Activated CD4-positive, alpha-beta memory T cell treated with anti-CD3 and anti-CD28 coated beads for 36 hours (primary cell): Measurements from ENCODE around the gene SNPH. TPM values are rescaled to one million over a fixed set of nuclear protein-coding genes. Genes with fewer than 3 reads are reported as not detected.
"Not testable (repeated sequence)": the region's sequence is repeated elsewhere in the genome, so short reads cannot be mapped to it uniquely, and the experiment has no call there.

Experiments used
- CTCF ChIA-PET: fragments of 350-600 bp; sonication (Branson Sonifier 250); formaldehyde crosslinking; loops from one replicate; lab custom pipeline; 2021; ENCODE audit warnings: antibody characterized with exemption, inconsistent platforms; lab: Charles Lee
- POLR2A ChIA-PET: fragments of 350-600 bp; sonication (Branson Sonifier 250); formaldehyde crosslinking; loops from one replicate; lab custom pipeline; 2021; ENCODE audit warnings: antibody characterized with exemption; lab: Charles Lee
- DNase-seq: peaks from one replicate; pipeline ENCODE4 v3.0.0-alpha.2; 2020
- H3K27ac Mint-ChIP-seq: one replicate; pipeline ENCODE4 v1.8.0; 2021; ENCODE audit warnings: mixed read lengths
- H3K27me3 Mint-ChIP-seq: one replicate; pipeline ENCODE4 v1.8.0; 2021; ENCODE audit warnings: mixed read lengths
- H3K36me3 Mint-ChIP-seq: one replicate; pipeline ENCODE4 v1.8.0; 2021; ENCODE audit warnings: mixed read lengths
- H3K4me1 Mint-ChIP-seq: one replicate; pipeline ENCODE4 v1.8.0; 2021; ENCODE audit warnings: low read depth, mixed read lengths
- H3K4me3 Mint-ChIP-seq: one replicate; pipeline ENCODE4 v1.8.0; 2021; ENCODE audit warnings: mild to moderate bottlenecking, mixed read lengths
- H3K9me3 Mint-ChIP-seq: one replicate; pipeline ENCODE4 v1.8.0; 2021; ENCODE audit warnings: mixed read lengths
- intact Hi-C: fragments of 100-400 bp; cut with micrococcal nuclease; formaldehyde crosslinking; loops from one replicate; pipeline ENCODE4 v1.15.1; 2023
- total RNA-seq, 2 experiments: library from RNA; stranded (reverse); gene quantifications; one replicate each; pipeline ENCODE4 v1.2.3, GENCODE V29; 2021

The SNPH gene
- total RNA-seq, 2 experiments from 2014 or later = 3.4 to 4.3 TPM

- Mint-ChIP-seq H3K27me3 (peaks cover 9% of the 10 kb centered on the region), H3K9me3 (no peaks in the 10 kb centered on the region), H3K36me3 (no peaks in the 10 kb centered on the region), H3K27ac (no peak overlapping the region), H3K4me1 (no peaks in the 10 kb centered on the region), H3K4me3 (no peak overlapping the region)
- intact Hi-C loops = no loop called here
- ChIA-PET CTCF (interaction anchor here (1.3 kb wide), 1 partner anchor 195 kb away, joined by 3 read pairs; no protein-coding TSS in a partner anchor), POLR2A (no interaction called here)
- no peak for DNase-seq
These were observed 24.6 kb upstream of the SNPH start for GRCh38 chr20:1241456-1241855.

- H3K36me3 Mint-ChIP-seq = no peaks in the 10 kb centered on the region
- no peak overlapping the region for H3K4me3 Mint-ChIP-seq
- intact Hi-C loops = no loop called here
- no peaks in the 10 kb centered on the region for H3K4me1 Mint-ChIP-seq
- H3K27me3 Mint-ChIP-seq = peaks cover 9% of the 10 kb centered on the region
- CTCF ChIA-PET = interaction anchor here (1.0 to 1.3 kb wide), 2 partner anchors 14 to 195 kb away, joined by 3 read pairs; no protein-coding TSS in a partner anchor
- POLR2A ChIA-PET = no interaction called here
- no peak for DNase-seq
- H3K9me3 Mint-ChIP-seq = no peaks in the 10 kb centered on the region
- no peak overlapping the region for H3K27ac Mint-ChIP-seq
These were observed 24.0 kb upstream of the SNPH start for GRCh38 chr20:1242099-1242498.

- intact Hi-C loops = no loop called here
- H3K9me3 Mint-ChIP-seq = no peaks in the 10 kb centered on the region
- CTCF ChIA-PET = interaction anchor here (1.0 kb wide), 1 partner anchor 15 kb away, joined by 3 read pairs; no protein-coding TSS in a partner anchor
These were observed 23.6 kb upstream of the SNPH start for GRCh38 chr20:1242530-1242929.

GRCh38 chr20:1245578-1245977 is 20.5 kb upstream of the SNPH start:
- intact Hi-C loops = no loop called here
- H3K36me3 Mint-ChIP-seq = no peaks in the 10 kb centered on the region
- no peaks in the 10 kb centered on the region for H3K4me1 Mint-ChIP-seq
- ChIA-PET POLR2A (no interaction called here), CTCF (no interaction called here)
- no peak overlapping the region for H3K4me3 Mint-ChIP-seq
- no peak for DNase-seq
- H3K9me3 Mint-ChIP-seq = peaks cover 2% of the 10 kb centered on the region
- H3K27me3 Mint-ChIP-seq = peaks cover 3% of the 10 kb centered on the region
- H3K27ac Mint-ChIP-seq = no peak overlapping the region

More at GRCh38 chr20:1242530-1242929, 23.6 kb upstream of the SNPH start:
- no peaks in the 10 kb centered on the region for H3K4me1 Mint-ChIP-seq
- peaks cover 9% of the 10 kb centered on the region for H3K27me3 Mint-ChIP-seq
- DNase-seq = no peak
- H3K27ac Mint-ChIP-seq = no peak overlapping the region
- H3K36me3 Mint-ChIP-seq = no peaks in the 10 kb centered on the region
- H3K4me3 Mint-ChIP-seq = no peak overlapping the region
- POLR2A ChIA-PET = no interaction called here

- ChIA-PET CTCF (no interaction called here), POLR2A (no interaction called here)
- peaks cover 2% of the 10 kb centered on the region for H3K27me3 Mint-ChIP-seq
- H3K4me1 Mint-ChIP-seq = peaks cover 6% of the 10 kb centered on the region
- intact Hi-C loops = loop anchor here (2.0 kb wide), 1 partner anchor 19 kb away; the partner anchor contains the start of gene SNPH
- H3K36me3 Mint-ChIP-seq = no peaks in the 10 kb centered on the region
- H3K4me3 Mint-ChIP-seq = no peak overlapping the region
- no peak for DNase-seq
- no peak overlapping the region for H3K27ac Mint-ChIP-seq
- H3K9me3 Mint-ChIP-seq = peaks cover 2% of the 10 kb centered on the region
These were observed 18.4 kb upstream of the SNPH start for GRCh38 chr20:1247689-1248088.

GRCh38 chr20:1250282-1250681 is 15.8 kb upstream of the SNPH start:
- intact Hi-C loops, DNase-seq, H3K27me3 Mint-ChIP-seq, H3K36me3 Mint-ChIP-seq, H3K4me3 Mint-ChIP-seq, H3K9me3 Mint-ChIP-seq, H3K27ac Mint-ChIP-seq, POLR2A ChIA-PET, H3K4me1 Mint-ChIP-seq, CTCF ChIA-PET: not testable (repeated sequence)

GRCh38 chr20:1252416-1252815 is 13.7 kb upstream of the SNPH start:
- Mint-ChIP-seq H3K9me3 (peaks cover 2% of the 10 kb centered on the region), H3K27ac (no peak overlapping the region), H3K4me1 (peaks cover 8% of the 10 kb centered on the region), H3K36me3 (no peaks in the 10 kb centered on the region), H3K27me3 (peaks cover 3% of the 10 kb centered on the region), H3K4me3 (no peak overlapping the region)
- intact Hi-C loops = no loop called here
- ChIA-PET POLR2A (no interaction called here), CTCF (no interaction called here)
- no peak for DNase-seq

- H3K4me3 Mint-ChIP-seq = no peak overlapping the region
- H3K27ac Mint-ChIP-seq = no peak overlapping the region
- peaks cover 8% of the 10 kb centered on the region for H3K4me1 Mint-ChIP-seq
- DNase-seq = no peak
- intact Hi-C loops = no loop called here
- peaks cover 2% of the 10 kb centered on the region for H3K9me3 Mint-ChIP-seq
- peaks cover 3% of the 10 kb centered on the region for H3K27me3 Mint-ChIP-seq
- POLR2A ChIA-PET = no interaction called here
- no peaks in the 10 kb centered on the region for H3K36me3 Mint-ChIP-seq
- CTCF ChIA-PET = interaction anchor here (0.8 to 0.9 kb wide), 2 partner anchors 45 to 58 kb away, joined by 3 to 4 read pairs; no protein-coding TSS in a partner anchor
These were observed 11.8 kb upstream of the SNPH start for GRCh38 chr20:1254254-1254653.

- H3K27me3 Mint-ChIP-seq = peaks cover 3% of the 10 kb centered on the region
- H3K27ac Mint-ChIP-seq = no peak overlapping the region
- intact Hi-C loops = no loop called here
- no peak overlapping the region for H3K4me3 Mint-ChIP-seq
- H3K36me3 Mint-ChIP-seq = no peaks in the 10 kb centered on the region
- no peaks in the 10 kb centered on the region for H3K9me3 Mint-ChIP-seq
- CTCF ChIA-PET = no interaction called here
- no peak for DNase-seq
- H3K4me1 Mint-ChIP-seq = peaks cover 8% of the 10 kb centered on the region
- POLR2A ChIA-PET = no interaction called here
These were observed 10.4 kb upstream of the SNPH start for GRCh38 chr20:1255675-1256074.

GRCh38 chr20:1263853-1264252 is 2.2 kb upstream of the SNPH start:
- no peak overlapping the region for H3K4me3 Mint-ChIP-seq
- peaks cover 42% of the 10 kb centered on the region for H3K4me1 Mint-ChIP-seq
- POLR2A ChIA-PET = interaction anchor here (1.1 kb wide), 1 partner anchor 12 kb away, joined by 3 read pairs; no protein-coding TSS in a partner anchor
- CTCF ChIA-PET = no interaction called here
- H3K27me3 Mint-ChIP-seq = peaks cover 3% of the 10 kb centered on the region
- H3K27ac Mint-ChIP-seq = no peak overlapping the region
- H3K9me3 Mint-ChIP-seq = peaks cover 3% of the 10 kb centered on the region
- intact Hi-C loops = no loop called here
- no peaks in the 10 kb centered on the region for H3K36me3 Mint-ChIP-seq
- no peak for DNase-seq

GRCh38 chr20:1264727-1265126 is 1.4 kb upstream of the SNPH start:
- peaks cover 3% of the 10 kb centered on the region for H3K9me3 Mint-ChIP-seq
- H3K36me3 Mint-ChIP-seq = no peaks in the 10 kb centered on the region
- peaks cover 3% of the 10 kb centered on the region for H3K27me3 Mint-ChIP-seq
- POLR2A ChIA-PET = interaction anchor here (1.1 kb wide), 1 partner anchor 11 kb away, joined by 3 read pairs; no protein-coding TSS in a partner anchor
- H3K4me3 Mint-ChIP-seq = peak overlapping the region; percentile 89
- intact Hi-C loops = loop anchor here (5.0 kb wide), 2 partner anchors 37 to 128 kb away; partner anchors contain the start of genes FKBP1A and RAD21L1
- peak overlapping the region; percentile 23 for H3K27ac Mint-ChIP-seq
- CTCF ChIA-PET = interaction anchor here (2.6 kb wide), 1 partner anchor 202 kb away, joined by 10 read pairs; the partner anchor contains the start of gene NSFL1C
- no peak for DNase-seq
- peaks cover 42% of the 10 kb centered on the region for H3K4me1 Mint-ChIP-seq

GRCh38 chr20:1265226-1265915 is 723 bp upstream of the SNPH start:
- ChIA-PET CTCF (interaction anchor here (1.0 to 2.6 kb wide), 2 partner anchors 16 to 202 kb away, joined by 3 to 10 read pairs; partner anchors contain the start of gene NSFL1C), POLR2A (interaction anchor here (1.1 kb wide), 1 partner anchor 10 kb away, joined by 3 read pairs; no protein-coding TSS in a partner anchor)
- Mint-ChIP-seq H3K27ac (peak overlapping the region; percentile 85), H3K4me1 (peaks cover 42% of the 10 kb centered on the region), H3K9me3 (peaks cover 3% of the 10 kb centered on the region), H3K36me3 (no peaks in the 10 kb centered on the region), H3K4me3 (peak overlapping the region; percentile 89), H3K27me3 (peaks cover 3% of the 10 kb centered on the region)
- DNase-seq = no peak
- intact Hi-C loops = loop anchor here (5.0 kb wide), 2 partner anchors 38 to 127 kb away; partner anchors contain the start of genes FKBP1A and RAD21L1
